GM19351 (cell line): Measurements from ENCODE around the gene RNU6-1.

Experiments used
- ATAC-seq: cut with Tn5 transposase; IDR thresholded peaks from one replicate; pipeline ENCODE4 v1.9.1; 2021; ENCODE audit warnings: mild to moderate bottlenecking, moderate library complexity; ENCODE audit not compliant: unreplicated experiment

RNU6-1 gene

DNA sequence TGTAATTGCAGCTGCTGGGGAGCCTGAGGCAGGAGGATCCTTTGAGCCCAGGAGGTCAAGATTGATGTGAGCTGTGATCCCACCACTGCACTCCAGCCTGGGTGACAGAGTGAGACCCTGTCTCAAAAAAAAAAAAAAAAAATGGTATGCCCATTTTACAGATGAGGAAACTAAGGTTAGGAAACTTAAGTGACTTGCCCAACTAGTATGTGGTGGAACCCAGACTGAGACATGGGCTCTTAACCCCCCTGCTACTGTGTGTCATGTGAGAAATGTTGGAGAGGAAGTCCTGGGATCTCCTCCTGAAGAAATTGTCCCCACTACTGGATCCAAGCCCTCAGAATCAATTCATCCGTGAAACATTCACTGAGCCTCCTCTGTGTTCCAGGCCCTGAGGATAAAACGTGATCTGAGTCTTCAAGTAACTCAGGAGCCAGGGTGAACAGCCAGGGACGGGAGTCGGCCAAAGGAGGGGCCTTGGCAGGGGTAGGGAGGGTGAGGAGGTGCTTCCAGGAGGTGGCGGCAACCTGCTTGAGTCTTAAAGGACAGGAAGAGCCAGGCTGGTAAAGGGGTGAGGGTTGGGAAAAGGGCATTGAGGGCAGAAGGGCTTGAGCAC lies 19.6 kb upstream of the RNU6-1 start:
- ATAC-seq: no peak

DNA sequence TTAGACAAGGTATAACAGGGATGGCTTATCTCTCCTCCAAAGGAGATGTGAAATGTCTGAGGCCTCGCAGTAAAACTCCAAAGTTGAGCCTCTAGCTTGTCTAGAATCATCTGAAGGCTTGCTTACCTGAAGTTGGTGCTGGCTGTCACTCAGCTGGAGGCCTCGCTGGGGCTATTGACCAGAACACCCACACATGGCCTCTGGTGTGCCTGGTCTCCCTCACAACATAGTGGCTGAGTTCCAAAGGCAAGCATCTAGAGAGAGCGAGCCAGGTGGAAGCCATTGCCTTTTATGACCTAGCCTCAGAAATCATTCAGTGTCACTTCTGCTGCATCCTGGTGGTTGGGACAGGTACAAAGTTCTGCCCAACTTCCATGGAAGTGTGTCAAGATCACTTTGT lies 17.4 kb upstream of the RNU6-1 start:
- ATAC-seq: no peak

DNA sequence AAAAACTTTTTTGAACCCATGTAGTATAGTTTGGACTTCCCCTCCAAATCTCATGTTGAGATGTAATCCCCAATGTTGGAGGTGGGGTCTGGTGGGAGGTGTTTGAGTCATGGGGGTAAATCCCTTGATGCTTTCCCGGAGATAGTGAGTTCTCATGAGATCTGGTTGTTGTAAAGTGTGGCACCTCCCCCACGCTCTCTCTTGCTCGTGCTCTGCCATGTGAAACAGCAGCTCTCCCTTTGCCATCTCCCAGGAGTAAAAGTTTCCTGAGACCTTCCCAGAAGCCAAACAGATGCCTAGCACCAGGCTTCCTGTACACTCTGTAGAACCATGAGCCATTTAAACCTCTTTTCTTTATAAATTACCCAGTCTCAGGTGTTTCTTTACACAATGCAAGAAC lies 16.0 kb upstream of the RNU6-1 start:
- no peak for ATAC-seq

DNA sequence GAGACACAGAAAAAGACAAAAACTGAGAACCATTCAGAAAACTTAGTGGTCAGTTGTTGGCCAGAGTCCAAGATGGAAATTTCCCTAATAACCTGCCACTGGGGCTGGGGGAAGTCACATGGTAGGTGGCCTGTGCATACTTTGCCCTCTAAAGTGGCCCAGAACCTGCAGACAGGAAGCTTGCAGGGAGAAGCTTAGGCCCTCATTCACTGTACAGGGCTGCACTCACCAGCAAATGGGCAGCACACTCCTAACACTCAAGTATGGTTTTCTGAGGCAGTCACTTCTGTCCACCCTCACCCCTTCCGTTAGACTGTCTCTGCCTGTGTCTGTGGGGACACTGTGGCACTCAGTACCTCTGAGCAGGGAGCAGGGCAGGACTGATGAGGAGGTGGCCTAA lies 14.5 kb upstream of the RNU6-1 start:
- ATAC-seq: no peak

DNA sequence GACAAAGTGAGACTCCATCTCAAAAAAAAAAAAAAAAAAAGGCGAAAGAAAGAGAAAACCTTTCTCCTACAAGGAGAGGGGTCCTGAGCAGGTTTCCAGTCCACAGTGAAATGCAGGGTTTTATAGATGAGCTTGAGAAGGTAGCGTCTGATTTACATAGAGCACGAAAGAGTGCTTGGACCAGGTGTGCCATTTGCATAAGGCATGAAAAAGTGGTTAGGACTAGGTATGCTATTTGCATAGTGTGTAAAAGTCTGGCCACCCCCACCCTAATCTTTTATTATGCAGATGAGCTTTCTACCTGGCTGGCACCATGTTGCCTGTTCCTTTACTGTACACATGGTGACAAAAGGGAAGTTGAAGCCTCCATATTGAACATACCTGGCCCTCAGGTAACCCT lies 13.6 kb upstream of the RNU6-1 start:
- ATAC-seq: no peak

DNA sequence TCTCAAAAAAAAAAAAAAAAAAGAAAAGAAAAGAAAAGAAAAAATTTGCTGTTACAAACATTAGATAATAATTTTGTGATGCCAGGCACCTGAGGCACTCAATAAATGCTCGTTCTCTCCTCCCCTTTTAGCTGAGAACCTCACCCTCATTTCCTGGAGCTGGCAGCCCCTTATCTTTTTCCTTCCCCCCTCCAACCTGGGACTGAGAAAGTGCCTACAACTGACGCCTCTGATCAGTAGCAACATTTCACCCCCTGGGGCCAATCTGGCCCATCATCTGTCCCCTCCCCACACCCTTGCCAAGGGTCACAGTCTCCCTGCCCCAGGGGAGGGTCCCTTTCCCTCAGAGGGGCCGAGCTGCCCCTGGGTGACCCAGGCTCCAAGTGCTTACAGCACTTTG lies 12.6 kb upstream of the RNU6-1 start:
- ATAC-seq: no peak

DNA sequence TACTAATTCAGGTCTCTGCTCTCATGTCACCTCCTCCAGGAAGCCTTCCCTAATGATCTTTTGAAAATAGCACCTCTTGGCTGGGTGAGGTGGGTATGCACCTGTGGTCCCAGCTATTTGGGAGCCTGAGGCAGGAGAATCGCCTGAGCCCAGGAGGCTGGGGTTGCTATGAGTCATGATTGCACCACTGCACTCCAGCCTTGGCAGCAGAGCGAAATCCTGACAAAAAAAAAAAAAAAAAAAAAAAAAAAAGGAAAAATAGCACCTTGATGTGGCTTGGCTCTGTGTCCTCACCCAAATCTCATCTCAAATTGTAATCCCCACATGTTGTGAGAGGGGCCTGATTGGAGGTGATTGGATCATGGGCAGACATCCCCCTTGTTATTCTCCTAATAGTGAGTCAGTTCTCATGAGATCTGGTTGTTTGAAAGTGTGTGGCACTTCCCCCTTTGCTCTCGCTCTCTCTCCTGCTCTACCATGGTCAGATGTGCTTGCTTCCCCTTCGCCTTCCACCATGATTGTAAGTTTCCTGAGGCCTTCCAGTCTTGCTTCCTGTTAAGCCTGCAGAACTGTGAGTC lies 11.2 kb upstream of the RNU6-1 start:
- no peak for ATAC-seq

DNA sequence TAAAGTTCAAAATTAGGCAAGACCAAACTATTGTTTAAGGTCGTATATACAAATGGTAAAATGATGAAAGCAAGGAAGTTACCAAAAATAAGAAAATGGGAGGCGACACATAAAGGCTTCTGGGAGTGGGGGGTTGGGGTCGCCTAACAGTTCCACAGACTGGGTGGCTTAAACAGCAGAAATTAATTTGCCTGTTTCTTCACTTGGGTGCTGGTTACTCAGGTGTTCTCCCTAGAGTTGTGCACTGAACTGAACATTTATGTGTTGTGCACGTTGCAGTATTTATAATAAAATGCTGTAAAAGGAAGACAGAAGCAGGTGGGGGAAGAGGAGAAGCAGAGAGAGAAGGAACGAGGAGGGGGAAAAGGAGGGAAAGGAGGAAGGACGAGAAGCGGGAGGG lies 10.5 kb upstream of the RNU6-1 start:
- ATAC-seq: no peak

DNA sequence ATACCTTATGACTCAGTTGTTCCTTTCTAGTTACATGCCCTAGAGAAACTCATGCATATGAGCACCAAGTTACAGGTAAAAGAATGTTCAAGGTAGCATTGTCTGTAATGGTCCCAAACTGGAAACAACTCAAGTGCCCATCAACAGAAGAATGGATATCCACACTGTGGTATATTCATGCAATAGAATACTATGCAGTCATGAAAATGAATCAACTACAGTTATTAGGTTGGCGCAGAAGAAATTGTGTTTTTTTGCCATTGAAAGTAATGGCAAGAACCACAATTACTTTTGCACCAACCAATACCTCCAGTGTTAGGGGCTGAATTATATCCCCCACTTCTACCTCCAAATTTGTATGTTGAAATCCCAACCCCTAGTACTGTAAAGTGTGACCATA lies 9.7 kb upstream of the RNU6-1 start:
- no peak for ATAC-seq

DNA sequence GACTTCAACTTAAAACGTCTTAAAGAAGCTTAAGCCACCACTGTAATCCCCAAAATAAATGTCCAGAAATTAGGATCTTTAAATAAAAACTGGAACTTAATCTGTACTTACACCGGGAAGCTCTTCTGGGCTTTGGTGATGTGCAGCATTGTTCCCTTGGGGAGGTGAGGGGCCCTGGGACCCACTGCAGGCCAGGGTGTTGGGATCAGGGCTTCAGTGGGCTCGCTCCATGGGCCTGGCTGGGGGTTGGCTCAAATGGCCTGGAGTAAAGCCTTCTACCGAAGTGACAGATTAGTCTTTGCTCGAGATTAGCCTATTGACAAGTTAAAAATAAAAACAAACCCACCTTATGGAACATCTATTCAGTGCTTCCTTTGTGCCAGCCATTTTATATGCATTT lies 6.1 kb upstream of the RNU6-1 start:
- ATAC-seq: no peak

DNA sequence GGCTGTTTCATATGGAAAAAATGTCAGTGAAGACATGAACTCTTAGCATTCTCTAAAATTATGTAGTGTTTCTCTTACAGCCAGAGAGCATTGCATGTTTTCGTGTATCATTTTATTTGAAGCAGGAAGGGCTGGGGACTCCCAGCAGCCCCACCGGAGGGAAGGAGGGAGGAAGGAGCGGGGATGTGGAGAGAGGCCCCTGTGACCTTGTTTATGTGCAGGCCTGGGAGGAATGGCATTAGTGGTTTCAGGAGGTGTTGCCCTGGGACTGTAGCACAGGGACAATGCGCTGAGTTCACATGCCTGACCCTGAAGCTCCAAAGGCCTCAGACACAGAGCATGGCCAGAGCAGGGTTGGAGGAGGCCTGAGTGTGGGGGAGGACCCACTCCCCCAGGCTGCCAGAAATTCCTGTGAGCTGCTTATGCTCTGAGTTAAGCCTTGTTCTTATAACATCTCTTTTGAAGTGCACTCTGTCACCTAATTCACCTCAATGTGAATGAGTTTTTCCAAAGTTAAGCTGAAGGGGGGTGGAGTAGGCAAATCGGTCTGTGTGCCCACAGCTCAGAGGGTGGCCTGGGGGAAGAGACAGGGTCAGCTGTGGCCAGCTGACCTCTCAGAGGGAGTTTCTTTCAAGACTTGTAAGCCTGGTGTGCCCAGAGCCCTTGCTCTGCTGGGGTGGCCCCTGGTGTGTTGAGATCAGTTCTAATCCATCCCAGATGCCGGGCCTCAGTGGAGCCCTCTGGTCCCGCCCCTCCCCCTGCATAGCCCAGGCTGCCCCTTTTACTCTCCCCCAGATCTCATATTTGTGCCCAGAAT lies 3.9 kb upstream of the RNU6-1 start:
- no peak for ATAC-seq

DNA sequence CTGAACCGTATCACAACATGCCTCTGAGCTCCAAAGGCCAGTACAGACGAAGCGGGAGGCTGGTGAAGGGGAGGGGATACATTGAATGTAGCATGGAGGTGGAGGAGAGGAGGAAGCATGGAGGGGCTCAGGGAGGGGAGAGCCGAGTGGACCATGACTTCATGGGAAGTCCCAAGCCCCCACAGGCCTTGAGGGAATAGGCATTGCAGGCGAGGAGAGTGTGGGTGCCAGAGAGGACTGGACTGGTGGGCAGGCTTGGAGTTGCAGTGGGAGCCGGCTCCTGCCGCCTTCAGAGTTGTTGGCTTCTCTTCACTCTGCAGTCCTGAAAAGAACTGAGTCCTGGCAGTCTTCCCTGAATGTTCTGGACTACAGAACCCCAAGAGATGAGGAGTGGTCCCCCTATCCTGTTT lies 3.3 kb upstream of the RNU6-1 start:
- no peak for ATAC-seq

DNA sequence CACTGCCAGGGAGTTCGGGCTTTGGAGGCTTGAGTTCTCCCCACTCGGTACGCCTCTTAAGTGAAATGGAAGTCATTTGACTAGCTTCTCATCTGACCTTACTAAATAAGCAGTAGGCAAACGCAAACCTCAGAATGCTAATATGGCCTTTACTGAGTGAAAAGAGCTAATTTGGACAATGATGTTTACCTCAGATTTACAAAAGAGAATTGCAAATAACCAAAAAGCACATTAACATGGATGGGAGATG lies 1.6 kb upstream of the RNU6-1 start:
- no peak for ATAC-seq

DNA sequence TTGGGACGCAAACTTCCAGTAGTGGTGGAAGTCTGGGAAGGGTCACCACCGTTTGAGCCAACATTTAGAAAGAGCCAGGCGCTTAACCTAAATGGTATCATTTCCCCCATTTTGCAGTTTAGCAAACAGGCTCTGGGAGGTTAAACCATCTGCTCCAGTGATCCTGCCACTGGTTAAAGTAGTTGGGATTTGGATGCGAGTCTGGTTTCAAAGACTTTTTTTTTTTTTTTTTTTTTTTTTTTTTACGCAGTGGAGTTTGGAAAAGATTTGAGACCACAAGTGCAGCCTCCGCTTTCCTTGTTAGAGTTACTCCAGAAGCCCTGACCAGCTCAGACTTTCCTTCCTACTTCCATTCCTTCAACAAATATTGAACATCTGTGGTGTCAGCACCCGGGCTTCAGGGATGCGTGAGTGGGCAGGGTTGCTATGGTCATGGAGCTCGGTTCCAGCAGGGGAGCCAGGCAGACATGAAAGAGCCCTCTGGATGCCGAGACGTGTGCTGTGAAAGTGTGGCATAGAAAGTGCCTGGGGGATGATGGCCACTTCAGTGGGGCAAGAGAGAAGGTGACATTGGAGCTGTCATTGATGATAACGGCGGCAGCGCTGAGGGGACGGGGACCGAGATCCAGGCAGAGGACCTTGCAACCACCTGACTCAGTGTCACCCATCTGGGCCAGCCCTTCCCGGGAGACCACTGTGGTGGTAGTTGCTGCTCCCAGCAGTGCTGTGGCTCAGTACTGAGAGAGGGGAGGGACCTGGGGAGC lies 1.1 kb upstream of the RNU6-1 start:
- ATAC-seq: no peak

DNA sequence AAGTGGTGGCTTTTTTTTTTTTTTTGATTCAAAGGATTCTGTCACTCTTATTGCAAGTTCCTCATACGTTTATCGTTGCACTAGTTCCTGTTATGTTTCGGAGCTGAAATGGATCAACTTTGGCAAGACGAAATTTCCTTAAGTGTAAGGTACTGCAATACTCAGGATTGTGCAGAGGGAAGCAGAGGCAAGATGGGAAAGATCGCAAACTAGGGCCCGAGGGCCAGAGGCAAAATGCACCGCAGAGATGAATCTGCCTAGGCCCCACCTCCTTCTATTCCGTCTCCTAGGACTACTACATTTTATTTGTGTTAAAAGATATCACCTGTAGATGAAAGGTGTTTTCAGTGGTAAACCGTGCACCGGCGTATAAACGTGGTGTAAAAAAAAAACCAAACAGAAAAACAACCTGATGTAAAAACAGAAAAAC lies 331 bp downstream of the RNU6-1 start:
- no peak for ATAC-seq

DNA sequence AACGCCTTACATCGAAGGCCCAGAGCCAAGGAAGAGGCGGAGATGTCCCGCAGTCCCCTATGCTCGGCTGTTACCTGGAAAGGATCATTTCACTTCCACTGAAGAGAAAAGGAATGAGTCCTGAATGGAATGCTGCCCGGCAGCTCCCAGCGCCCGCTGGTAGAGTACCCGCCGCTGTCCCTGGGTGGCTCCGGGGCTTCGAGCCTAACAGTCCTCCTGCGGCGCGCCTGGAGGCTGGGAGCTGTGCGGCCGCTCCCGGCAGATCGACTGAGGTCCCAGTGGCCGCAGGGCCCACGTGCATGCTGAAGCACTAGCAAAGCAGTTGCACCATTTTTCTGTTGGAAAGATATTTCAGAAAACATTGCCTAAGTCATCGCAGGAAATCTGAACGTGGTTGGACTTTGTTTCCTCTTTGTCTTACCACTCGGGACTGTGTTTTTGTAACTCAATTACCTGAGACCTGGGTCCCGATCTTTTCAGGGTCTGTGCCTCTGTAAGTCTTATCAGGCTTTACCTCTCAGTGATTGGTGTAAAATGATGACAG lies 984 bp downstream of the RNU6-1 start:
- ATAC-seq: no peak

DNA sequence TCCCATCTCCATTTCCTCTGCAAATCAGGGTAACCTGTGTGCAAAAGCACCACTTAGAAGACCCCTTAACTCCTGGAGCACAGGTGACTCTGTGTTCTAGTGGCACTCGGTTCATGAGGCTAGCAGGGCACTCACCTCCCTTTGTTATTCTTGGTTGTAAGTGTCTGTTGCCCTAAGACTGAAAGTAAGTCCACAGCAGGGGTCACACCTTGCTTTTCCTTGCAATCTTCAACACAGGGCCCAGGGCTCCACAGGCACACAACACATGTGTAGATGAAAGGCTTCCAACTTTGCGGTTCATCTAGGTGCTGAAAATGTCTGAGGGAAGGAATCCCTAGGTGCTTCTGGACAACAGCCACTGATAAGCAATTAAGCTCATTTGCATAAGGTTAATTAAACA lies 2.9 kb downstream of the RNU6-1 start:
- no peak for ATAC-seq

DNA sequence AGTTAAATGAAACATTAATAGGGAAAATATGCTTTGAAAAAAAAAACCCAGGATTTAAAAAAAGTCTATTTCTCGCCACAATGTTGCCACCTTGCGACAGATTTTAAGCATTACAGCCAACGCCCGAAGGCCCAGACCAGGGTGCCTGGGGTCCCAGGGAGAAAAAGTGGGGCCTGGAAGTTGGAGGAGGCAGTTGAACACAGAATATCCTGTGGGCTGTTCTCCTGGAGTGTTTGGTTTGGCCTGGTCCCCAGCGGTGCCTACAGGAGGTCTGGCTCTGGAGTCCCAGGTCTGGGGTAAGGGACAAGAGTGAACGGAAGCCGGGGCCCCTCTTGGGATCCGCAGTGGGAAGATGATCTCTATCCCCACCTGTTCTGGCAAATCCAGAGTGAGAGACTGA lies 3.4 kb downstream of the RNU6-1 start:
- no peak for ATAC-seq

DNA sequence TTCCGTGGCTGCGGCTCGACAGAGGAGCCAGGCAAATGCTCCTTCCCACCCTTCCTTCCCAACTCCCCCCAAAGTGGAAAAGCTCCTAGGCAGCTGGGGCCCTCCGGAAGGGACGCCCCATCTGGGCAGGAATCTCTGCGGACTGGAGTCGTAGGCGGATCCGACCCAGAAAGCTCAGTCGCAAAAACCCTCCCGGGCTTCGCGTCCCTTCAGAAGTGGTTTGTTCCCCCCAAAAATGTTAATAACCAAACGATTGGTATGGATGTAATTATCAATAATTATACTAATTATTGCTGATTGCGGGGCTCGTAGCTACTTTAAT lies 3.8 kb downstream of the RNU6-1 start:
- ATAC-seq: no peak

DNA sequence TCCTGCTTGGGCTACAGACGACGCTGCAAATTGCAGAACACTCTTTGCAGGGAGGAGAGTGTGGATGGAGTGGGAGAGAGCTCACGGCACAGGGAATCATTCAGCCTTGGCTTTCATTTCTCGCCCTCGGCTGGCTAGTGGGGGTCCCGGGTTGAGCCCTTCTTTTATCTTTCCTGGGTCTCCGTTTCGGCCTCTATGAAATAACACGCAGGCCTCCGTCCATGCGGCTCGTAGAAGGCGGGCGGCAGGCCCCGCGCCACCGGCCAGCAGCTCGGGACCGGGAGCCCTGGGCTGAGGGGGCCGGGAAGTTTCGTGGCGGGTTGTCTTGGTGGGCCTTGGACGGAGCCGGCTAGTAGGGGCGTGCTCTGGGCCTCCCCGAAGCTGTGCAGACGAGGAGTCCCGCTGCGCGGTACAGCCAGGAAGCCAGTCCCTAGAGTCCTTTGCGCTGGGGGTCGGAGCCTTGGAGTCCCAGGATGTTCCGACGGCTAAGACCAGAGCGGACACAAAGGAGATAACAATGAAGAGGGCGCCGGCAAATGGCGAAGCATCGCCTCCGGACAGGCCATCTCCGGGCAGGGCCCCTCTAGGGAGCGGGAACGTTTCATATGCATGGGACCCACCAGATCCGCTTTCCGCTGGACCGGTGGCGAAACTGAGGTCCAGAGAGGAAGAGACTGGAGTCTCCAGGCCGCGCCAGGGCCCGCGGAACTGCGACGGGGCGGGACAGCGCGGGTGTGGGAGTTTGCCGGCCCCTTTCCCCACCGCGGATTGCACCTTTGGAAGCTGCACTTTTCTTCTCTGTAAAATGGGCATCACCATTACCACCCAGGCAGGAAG lies 4.3 kb downstream of the RNU6-1 start:
- ATAC-seq: no peak
